Upper lobe of left lung (tissue), 6 donors: ENCODE measurements around the gene AGO3. TPM values are rescaled to one million over a fixed set of nuclear protein-coding genes. Genes with fewer than 3 reads are reported as not detected.
A peak's percentile ranks its signal among the peaks of the same experiment; 100 is the strongest.

ENCODE experiments used
- ATAC-seq, 2 donors: fragments of 200-7000 bp; cut with Tn5 transposase; one replicate each; pipeline ENCODE4 v1.9.1; 2022; ENCODE audit warnings: mild to moderate bottlenecking in 2 of 2, moderate library complexity in 2 of 2; ENCODE audit not compliant: low FRiP score in 2 of 2
- DNase-seq, 2 donors: peaks; one replicate each; pipeline ENCODE4 v3.0.0-alpha.2; 2019 to 2020
- H3K27ac ChIP-seq, 4 donors: fragments of 200-600 bp; sonication (generic); one replicate each; pipeline ENCODE4 v1.5.1; 2016 to 2019
- H3K27me3 ChIP-seq, 4 donors: fragments of 200-600 bp; sonication (generic); one replicate each; pipeline ENCODE4 v1.5.1; 2017 to 2019
- H3K36me3 ChIP-seq, 4 donors: fragments of 200-600 bp; sonication (generic); one replicate each; pipeline ENCODE4 v1.5.1; 2016 to 2019
- H3K4me1 ChIP-seq, 4 donors: fragments of 200-600 bp; sonication (generic); one replicate each; pipeline ENCODE4 v1.5.1; 2018 to 2019
- H3K4me3 ChIP-seq, 4 donors: fragments of 200-600 bp; sonication (generic); one replicate each; pipeline ENCODE4 v1.5.1; 2017 to 2019; ENCODE audit warnings: mild to moderate bottlenecking in 2 of 4, moderate library complexity in 1 of 4
- H3K9me3 ChIP-seq, 4 donors: fragments of 200-600 bp; sonication (generic); one replicate each; pipeline ENCODE4 v1.5.1; 2018 to 2019
- CTCF ChIP-seq, 6 experiments: fragments of 450-650 bp in 4 of 6; fragments of 200-600 bp in 2 of 6; sonication (generic) in 2 of 6; IDR thresholded peaks; one replicate each; pipeline ENCODE4 v1.5.1; 2016 to 2019; ENCODE audit warnings: antibody characterized with exemption in 6 of 6
- EP300 ChIP-seq, 4 donors: sonication (generic); formaldehyde crosslinking; IDR thresholded peaks; one replicate each; pipeline ENCODE4 v1.5.1; 2017; ENCODE audit warnings: antibody characterized with exemption in 4 of 4, control low read depth in 2 of 4
- POLR2A ChIP-seq, 4 donors: fragments of 450-650 bp; IDR thresholded peaks; one replicate each; pipeline ENCODE4 v1.5.1; 2016 to 2017; ENCODE audit warnings: antibody characterized with exemption in 4 of 4, mild to moderate bottlenecking in 2 of 4
- POLR2AphosphoS5 ChIP-seq, 2 donors: sonication (generic); formaldehyde crosslinking; IDR thresholded peaks; one replicate each; pipeline ENCODE4 v1.5.1; 2017; ENCODE audit warnings: antibody characterized with exemption in 2 of 2
- WGBS, 2 donors: methylation state at CpG; one replicate each; pipeline ENCODE4 v1.1.5; 2017 to 2018; 5-methylcytosine and 5-hydroxymethylcytosine counted together
- total RNA-seq, 6 donors: library from RNA; depleted of rRNA in 4 of 6; stranded (reverse); fragments of >200 nt in 4 of 6; gene quantifications; one replicate each; pipeline versions ENCODE4 v1.1.0 to v1.2.1, GENCODE V29; 2016 to 2021
- donor health status: DM: no; HTN: no; CAD: no; lungs with moderate emphysema.
- donor health status: DM: no; HTN: yes; CAD: no; lungs with severe emphysema.

The AGO3 gene
- total RNA-seq, 6 donors from 2014 or later = 13.8 to 32.5 (median 29.6) TPM

DNA sequence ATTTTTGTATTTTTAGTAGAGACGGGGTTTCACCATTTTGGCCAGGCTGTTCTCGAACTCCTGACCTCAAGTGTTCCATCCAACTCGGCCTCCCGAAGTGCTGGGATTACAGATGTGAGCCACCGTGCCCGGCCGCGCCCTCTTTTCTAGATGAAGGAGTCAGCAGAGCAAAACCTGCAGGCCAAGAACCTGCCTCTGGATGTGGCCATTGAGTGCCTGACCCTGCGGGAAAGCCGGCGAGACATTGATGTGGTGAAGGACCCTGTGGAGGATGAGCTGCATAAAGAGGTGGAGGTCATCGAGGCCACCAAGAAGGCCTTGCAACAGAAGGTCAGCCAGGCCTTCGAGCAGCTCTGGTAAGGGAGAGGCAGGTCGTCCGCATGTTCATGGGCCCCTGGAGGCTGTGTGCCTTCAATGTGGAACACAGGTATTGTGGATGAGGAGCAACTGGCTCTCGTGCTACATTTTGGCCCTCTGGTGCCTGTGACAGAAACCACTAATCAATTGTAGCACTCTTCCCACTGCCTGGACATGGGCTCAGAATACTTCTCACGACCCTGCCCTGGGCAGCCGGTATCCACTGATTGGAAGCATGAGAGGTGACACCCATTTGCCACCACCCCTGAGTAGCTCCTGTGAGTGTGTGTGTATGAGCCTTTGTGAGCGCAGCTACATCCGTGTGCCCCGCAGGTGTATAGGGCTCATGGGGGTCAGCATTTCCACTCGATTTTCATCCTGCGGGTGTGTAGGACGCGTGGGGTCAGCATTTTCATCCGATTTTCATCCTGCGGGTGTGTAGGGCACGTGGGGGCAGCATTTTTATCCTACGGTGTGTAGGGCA, 155.0 kb downstream of the AGO3 start:
- Histone ChIP-seq H3K36me3 (peaks cover 0 to 4% (median under 1%) of the 10 kb centered on the region in 4 donors), H3K9me3 (no peaks in the 10 kb centered on the region), H3K27ac (no peak overlapping the region), H3K27me3 (peaks cover 0 to 6% (median 2%) of the 10 kb centered on the region in 4 donors), H3K4me1 (peaks cover 24 to 34% (median 31%) of the 10 kb centered on the region in 4 donors), H3K4me3 (no peak overlapping the region)
- no peak for ATAC-seq
- no peak for TF ChIP-seq CTCF (IDR thresholded peaks at IDR 0.05)
- no peak for TF ChIP-seq POLR2AphosphoS5 (IDR thresholded peaks at IDR 0.05)
- no peak for TF ChIP-seq EP300 (IDR thresholded peaks at IDR 0.05)
- TF ChIP-seq POLR2A (IDR thresholded peaks at IDR 0.05) = no peak
- DNase-seq = no peak
- WGBS, 2 donors = 92 to 95% methylated on average over 26 to 29 of the region's 29 CpGs

DNA sequence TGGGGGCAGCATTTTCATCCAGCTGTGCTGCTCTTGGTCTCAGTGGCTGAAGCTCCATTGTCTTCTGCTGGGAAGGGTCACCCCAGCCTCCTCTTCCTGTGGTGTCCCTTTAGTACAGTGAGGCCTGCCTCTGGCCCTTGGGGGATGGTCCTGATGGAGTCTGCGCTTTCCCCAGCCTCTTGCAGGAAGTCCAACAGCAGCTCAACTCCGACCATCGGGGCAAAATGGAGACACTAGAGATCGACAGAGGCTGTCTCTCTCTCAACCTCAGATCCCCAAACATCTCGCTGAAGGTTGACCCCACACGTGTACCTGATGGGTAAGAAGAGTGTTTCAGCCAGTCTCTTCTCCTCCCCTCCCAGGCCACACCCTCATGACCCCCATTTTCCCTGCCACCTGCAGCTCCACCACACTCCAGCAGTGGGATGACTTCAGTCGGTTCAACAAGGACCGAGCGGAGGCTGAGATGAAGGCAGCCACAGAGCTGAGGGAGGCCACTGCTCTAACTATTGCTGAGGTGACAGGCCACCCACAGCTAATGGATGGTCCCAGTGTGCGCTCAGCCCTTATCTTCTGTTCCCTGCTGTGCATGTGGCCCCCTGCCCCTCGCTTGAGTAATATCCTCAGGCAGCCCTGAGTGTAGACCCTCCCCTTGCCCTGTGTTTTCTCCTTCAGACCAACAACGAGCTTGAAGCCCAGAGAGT, 155.8 kb downstream of the AGO3 start:
- Histone ChIP-seq H3K4me1 (peaks cover 24 to 38% (median 32%) of the 10 kb centered on the region in 4 donors), H3K27ac (no peak overlapping the region), H3K36me3 (peaks cover 0 to 12% (median 7%) of the 10 kb centered on the region in 4 donors), H3K9me3 (no peaks in the 10 kb centered on the region), H3K4me3 (no peak overlapping the region), H3K27me3 (peaks cover 0 to 6% (median 2%) of the 10 kb centered on the region in 4 donors)
- TF ChIP-seq CTCF (IDR thresholded peaks at IDR 0.05) (no peak), POLR2AphosphoS5 (IDR thresholded peaks at IDR 0.05) (no peak), EP300 (IDR thresholded peaks at IDR 0.05) (no peak), POLR2A (IDR thresholded peaks at IDR 0.05) (no peak)
- DNase-seq (no peak), ATAC-seq (no peak)
- WGBS, 2 donors = 77 to 86% methylated on average over 12 of the region's 12 CpGs

DNA sequence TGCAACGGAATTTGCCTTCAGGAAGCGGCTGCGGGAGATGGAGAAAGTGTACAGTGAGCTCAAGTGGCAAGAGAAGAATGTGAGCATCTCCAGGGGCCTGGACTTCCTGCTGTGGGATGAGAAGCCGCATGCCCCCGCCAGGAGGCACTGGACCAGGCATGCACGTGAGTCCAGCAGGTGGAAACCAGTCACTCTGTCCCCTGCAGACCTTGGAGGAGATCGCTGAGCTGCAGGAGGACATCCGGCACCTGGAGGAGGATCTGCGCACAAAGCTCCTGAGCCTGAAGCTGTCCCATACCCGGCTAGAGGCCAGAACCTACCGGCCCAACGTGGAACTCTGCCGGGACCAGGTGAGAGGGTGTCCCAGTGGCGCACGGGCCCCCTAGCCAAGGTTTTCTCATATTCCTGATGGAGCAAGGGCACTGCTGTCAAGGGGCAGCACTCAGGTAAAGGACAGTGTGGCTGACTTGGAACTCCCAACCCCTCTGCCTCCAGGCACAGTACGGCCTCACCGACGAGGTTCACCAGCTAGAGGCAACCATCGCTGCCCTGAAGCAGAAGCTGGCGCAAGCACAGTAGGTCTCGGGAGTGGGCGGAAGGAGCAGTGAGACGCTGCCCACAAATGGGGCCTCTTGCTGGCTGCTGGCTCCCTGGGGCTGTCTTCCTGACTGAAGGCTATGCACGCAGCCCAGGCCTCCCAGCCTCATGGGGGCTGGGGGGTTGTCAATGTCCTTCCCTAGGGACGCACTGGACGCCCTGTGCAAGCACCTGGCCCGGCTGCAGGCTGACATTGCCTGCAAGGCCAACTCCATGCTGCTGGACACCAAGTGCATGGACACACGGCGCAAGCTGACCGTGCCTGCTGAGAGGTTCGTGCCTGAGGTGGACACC, 156.6 kb downstream of the AGO3 start:
- 85 to 92% methylated on average over 8 to 24 of the region's 31 CpGs for WGBS, 2 donors
- peak in 1 of 2 donors; percentile 70 for DNase-seq
- no peak overlapping the region for H3K4me3 ChIP-seq
- H3K27me3 ChIP-seq = peaks cover 0 to 6% (median 2%) of the 10 kb centered on the region in 4 donors
- TF ChIP-seq CTCF (IDR thresholded peaks at IDR 0.05) (no peak), POLR2AphosphoS5 (IDR thresholded peaks at IDR 0.05) (no peak), POLR2A (IDR thresholded peaks at IDR 0.05) (no peak), EP300 (IDR thresholded peaks at IDR 0.05) (no peak)
- H3K36me3 ChIP-seq = peaks cover 1 to 20% (median 15%) of the 10 kb centered on the region in 4 donors
- no peaks in the 10 kb centered on the region for H3K9me3 ChIP-seq
- H3K27ac ChIP-seq = no peak overlapping the region
- no peak for ATAC-seq
- peaks cover 24 to 41% (median 33%) of the 10 kb centered on the region in 4 donors for H3K4me1 ChIP-seq

- Histone ChIP-seq H3K27ac (peak overlapping the region; percentile 81 to 93 (median 87)), H3K4me1 (peaks cover 24 to 41% (median 33%) of the 10 kb centered on the region in 4 donors), H3K27me3 (peaks cover 0 to 6% (median 2%) of the 10 kb centered on the region in 4 donors), H3K36me3 (peaks cover 5 to 27% (median 22%) of the 10 kb centered on the region in 4 donors), H3K4me3 (peak overlapping the region; percentile 78 to 98 (median 92)), H3K9me3 (no peaks in the 10 kb centered on the region)
- DNase-seq (no peak), ATAC-seq (no peak)
- WGBS, 2 donors = 29 to 44% methylated on average over 5 to 8 of the region's 8 CpGs
- TF ChIP-seq POLR2AphosphoS5 (IDR thresholded peaks at IDR 0.05) (no peak), CTCF (IDR thresholded peaks at IDR 0.05) (no peak), POLR2A (IDR thresholded peaks at IDR 0.05) (no peak), EP300 (IDR thresholded peaks at IDR 0.05) (no peak)
Measured at GRCh38 chr1:36088265-36088576, 157.3 kb downstream of the AGO3 start.
